Mammary epithelial cell (primary cell): ENCODE measurements around the gene YIPF1.

Experiments used
- CTCF ChIP-seq, 2 donors: IDR thresholded peaks in 1 of 2; conservative IDR thresholded peaks in 1 of 2; 2 replicates each; pipeline ENCODE4 v1.5.1; 2011 to 2012; ENCODE audit warnings: inconsistent platforms in 2 of 2, low read length in 2 of 2, mild to moderate bottlenecking in 2 of 2, control low read depth in 1 of 2, low read depth in 1 of 2; ENCODE audit not compliant: insufficient read depth in 1 of 2; ENCODE audit errors: extremely low read depth in 1 of 2
- EZH2 ChIP-seq: IDR thresholded peaks from 2 replicates; pipeline ENCODE4 v1.6.1; 2012; ENCODE audit warnings: low read length, inconsistent platforms, borderline replicate concordance

GRCh38 chr1:53931523-53931922 is 41.9 kb upstream of the YIPF1 start:
- TF ChIP-seq CTCF (conservative IDR thresholded peaks at IDR 0.05 in 1 of 2, IDR thresholded peaks at IDR 0.05 in 1 of 2; ENCODE audit: extremely low read depth in 1 of 2, insufficient read depth in 1 of 2, low read depth in 1 of 2, low read length in 2 of 2) (no peak), EZH2 (no peak)
